NCI-H510A treated with DMSO at 0.1 percent for 48 hours (cell line): Measurements from ENCODE around the gene OSTF1.

Experiments
- DNase-seq: peaks from one replicate; lab custom pipeline; 2025; lab: John Stamatoyannopoulos, UW

OSTF1 gene

GRCh38 chr9:75121914-75122558, 33.7 kb downstream of the OSTF1 start:
- DNase-seq = no peak

- DNase-seq = no peak
Measured at GRCh38 chr9:75123696-75124095, 35.4 kb downstream of the OSTF1 start.

- DNase-seq = no peak
Measured at GRCh38 chr9:75128535-75128934, 40.2 kb downstream of the OSTF1 start.

- no peak for DNase-seq
Measured at GRCh38 chr9:75130172-75130571, 41.9 kb downstream of the OSTF1 start.

GRCh38 chr9:75130621-75131230, 42.4 kb downstream of the OSTF1 start:
- DNase-seq = no peak

GRCh38 chr9:75131700-75132099, 43.4 kb downstream of the OSTF1 start:
- no peak for DNase-seq

- no peak for DNase-seq
Measured at GRCh38 chr9:75132244-75132643, 43.9 kb downstream of the OSTF1 start.

GRCh38 chr9:75133396-75133795, 45.1 kb downstream of the OSTF1 start:
- DNase-seq = no peak

- no peak for DNase-seq
Measured at GRCh38 chr9:75134495-75134894, 46.2 kb downstream of the OSTF1 start.

GRCh38 chr9:75138260-75139040, 50.1 kb downstream of the OSTF1 start:
- DNase-seq = no peak

- DNase-seq = no peak
Measured at GRCh38 chr9:75139201-75139600, 50.9 kb downstream of the OSTF1 start.

GRCh38 chr9:75140261-75140660, 51.9 kb downstream of the OSTF1 start:
- no peak for DNase-seq

GRCh38 chr9:75142202-75142601, 53.9 kb downstream of the OSTF1 start:
- no peak for DNase-seq

- no peak for DNase-seq
Measured at GRCh38 chr9:75146229-75146628, 57.9 kb downstream of the OSTF1 start.

GRCh38 chr9:75147638-75148037, 59.3 kb downstream of the OSTF1 start:
- no peak for DNase-seq

- no peak for DNase-seq
Measured at GRCh38 chr9:75148561-75148960, 60.2 kb downstream of the OSTF1 start.

- DNase-seq = no peak
Measured at GRCh38 chr9:75149841-75150241, 61.5 kb downstream of the OSTF1 start.

- no peak for DNase-seq
Measured at GRCh38 chr9:75150512-75150911, 62.2 kb downstream of the OSTF1 start.

GRCh38 chr9:75152416-75152815, 64.1 kb downstream of the OSTF1 start:
- no peak for DNase-seq

GRCh38 chr9:75156858-75157257, 68.5 kb downstream of the OSTF1 start:
- no peak for DNase-seq

- no peak for DNase-seq
Measured at GRCh38 chr9:75161116-75161857, 73.0 kb downstream of the OSTF1 start.

- no peak for DNase-seq
Measured at GRCh38 chr9:75163764-75164163, 75.5 kb downstream of the OSTF1 start.

- no peak for DNase-seq
Measured at GRCh38 chr9:75164573-75164972, 76.3 kb downstream of the OSTF1 start.
